Measurements from ENCODE around the gene SMDT1. TPM values are rescaled to one million over a fixed set of nuclear protein-coding genes. Genes with fewer than 3 reads are reported as not detected.
A peak's percentile ranks its signal among the peaks of the same experiment; 100 is the strongest.
"Not testable (repeated sequence)": the region's sequence is repeated elsewhere in the genome, so short reads cannot be mapped to it uniquely, and the experiment has no call there.

Gene SMDT1
- polyA plus RNA-seq, 2 of the 4 experiments (the other 2 are of a cell fraction): 25.3 to 27.1 TPM

DNA sequence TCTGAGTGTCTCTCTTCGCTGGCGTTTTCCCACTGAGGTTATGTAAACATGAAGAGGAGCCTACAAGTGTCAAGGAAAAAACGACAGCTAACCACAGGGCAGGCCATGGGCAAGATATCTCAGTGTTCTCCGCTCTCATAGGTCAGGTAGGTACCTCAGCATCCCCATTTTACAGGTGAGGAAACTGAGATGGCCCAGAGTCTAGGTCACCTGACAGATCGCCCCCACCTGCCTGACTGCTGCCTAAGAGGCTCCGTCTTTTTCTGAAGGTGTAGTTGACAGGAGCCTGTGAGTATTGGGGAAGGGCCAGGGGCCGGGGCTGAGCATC lies 11.9 kb downstream of the SMDT1 start:
- ATAC-seq (peak in 1 of 2 experiments; percentile 1; a peak in 1 of 6 replicates), DNase-seq (ENCODE audit: low read depth in 1 of 2, low spot score in 1 of 2) (no peak)
- WGBS (ENCODE audit: missing lambda C conversion rate): 41% methylated on average over 7 of the region's 7 CpGs

DNA sequence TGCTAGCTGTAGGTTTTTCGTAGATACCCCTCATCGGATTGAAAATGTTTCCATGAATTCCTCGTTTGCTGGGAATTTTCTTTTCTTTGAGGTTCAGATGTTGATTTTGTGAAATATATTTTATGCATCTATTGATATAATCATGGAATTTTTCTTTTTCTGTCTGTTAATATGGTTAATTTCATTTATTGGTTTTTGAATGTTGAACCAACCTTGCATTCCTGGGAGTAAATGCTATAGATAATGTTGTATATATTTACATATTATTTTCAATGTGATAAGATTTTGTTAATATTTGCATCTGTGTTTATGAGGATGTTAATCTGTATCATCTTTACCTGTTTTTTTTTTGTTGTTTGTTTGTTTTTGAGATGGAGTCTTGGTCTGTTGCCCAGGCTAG lies 21.7 kb downstream of the SMDT1 start:
- Histone ChIP-seq H3K4me2 (no peak overlapping the region), H3K4me3 (no peak overlapping the region), H3K27ac (no peak overlapping the region), H3K9me3 (peaks cover 22% of the 10 kb centered on the region; the same call in 2 of the 3 replicates), H3K4me1 (no peaks in the 10 kb centered on the region)
- WGBS (ENCODE audit: missing lambda C conversion rate): 63% methylated on average over 3 of the region's 3 CpGs
- DNase-seq (ENCODE audit: low read depth in 1 of 2, low spot score in 1 of 2) (no peak), FAIRE-seq (no peak), ATAC-seq (no peak)
- TF ChIP-seq FOSB (CRISPR knock-in tag; IDR thresholded peaks at IDR 0.05) (no peak), CHD2 (IDR thresholded peaks at IDR 0.05; ENCODE audit: low read length, partially characterized antibody) (no peak), NPAS2 (CRISPR knock-in tag; IDR thresholded peaks at IDR 0.05; ENCODE audit: borderline replicate concordance) (no peak), POLR2A (IDR thresholded peaks at IDR 0.05; ENCODE audit: low read length) (no peak), JUN (IDR thresholded peaks at IDR 0.05) (no peak), KDM5A (IDR thresholded peaks at IDR 0.05) (no peak), CHD4 (IDR thresholded peaks at IDR 0.05; ENCODE audit: borderline replicate concordance) (no peak), ESRRA (IDR thresholded peaks at IDR 0.05; ENCODE audit: borderline replicate concordance, low read length) (no peak), NR3C1 (IDR thresholded peaks at IDR 0.05) (no peak)
- TF ChIP-seq, protein P1, sequence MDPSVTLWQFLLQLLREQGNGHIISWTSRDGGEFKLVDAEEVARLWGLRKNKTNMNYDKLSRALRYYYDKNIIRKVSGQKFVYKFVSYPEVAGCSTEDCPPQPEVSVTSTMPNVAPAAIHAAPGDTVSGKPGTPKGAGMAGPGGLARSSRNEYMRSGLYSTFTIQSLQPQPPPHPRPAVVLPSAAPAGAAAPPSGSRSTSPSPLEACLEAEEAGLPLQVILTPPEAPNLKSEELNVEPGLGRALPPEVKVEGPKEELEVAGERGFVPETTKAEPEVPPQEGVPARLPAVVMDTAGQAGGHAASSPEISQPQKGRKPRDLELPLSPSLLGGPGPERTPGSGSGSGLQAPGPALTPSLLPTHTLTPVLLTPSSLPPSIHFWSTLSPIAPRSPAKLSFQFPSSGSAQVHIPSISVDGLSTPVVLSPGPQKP (IDR thresholded peaks at IDR 0.05; ENCODE audit: low read depth, low read length): no peak
- TF ChIP-seq, protein P2, sequence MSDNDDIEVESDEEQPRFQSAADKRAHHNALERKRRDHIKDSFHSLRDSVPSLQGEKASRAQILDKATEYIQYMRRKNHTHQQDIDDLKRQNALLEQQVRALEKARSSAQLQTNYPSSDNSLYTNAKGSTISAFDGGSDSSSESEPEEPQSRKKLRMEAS (IDR thresholded peaks at IDR 0.05): no peak
- TF ChIP-seq, protein P3, sequence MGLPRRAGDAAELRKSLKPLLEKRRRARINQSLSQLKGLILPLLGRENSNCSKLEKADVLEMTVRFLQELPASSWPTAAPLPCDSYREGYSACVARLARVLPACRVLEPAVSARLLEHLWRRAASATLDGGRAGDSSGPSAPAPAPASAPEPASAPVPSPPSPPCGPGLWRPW (IDR thresholded peaks at IDR 0.05): no peak
- TF ChIP-seq, protein P4, sequence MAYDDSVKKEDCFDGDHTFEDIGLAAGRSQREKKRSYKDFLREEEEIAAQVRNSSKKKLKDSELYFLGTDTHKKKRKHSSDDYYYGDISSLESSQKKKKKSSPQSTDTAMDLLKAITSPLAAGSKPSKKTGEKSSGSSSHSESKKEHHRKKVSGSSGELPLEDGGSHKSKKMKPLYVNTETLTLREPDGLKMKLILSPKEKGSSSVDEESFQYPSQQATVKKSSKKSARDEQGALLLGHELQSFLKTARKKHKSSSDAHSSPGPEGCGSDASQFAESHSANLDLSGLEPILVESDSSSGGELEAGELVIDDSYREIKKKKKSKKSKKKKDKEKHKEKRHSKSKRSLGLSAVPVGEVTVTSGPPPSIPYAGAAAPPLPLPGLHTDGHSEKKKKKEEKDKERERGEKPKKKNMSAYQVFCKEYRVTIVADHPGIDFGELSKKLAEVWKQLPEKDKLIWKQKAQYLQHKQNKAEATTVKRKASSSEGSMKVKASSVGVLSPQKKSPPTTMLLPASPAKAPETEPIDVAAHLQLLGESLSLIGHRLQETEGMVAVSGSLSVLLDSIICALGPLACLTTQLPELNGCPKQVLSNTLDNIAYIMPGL (CRISPR knock-in tag; IDR thresholded peaks at IDR 0.05; ENCODE audit: borderline replicate concordance): no peak
- TF ChIP-seq, protein P5, sequence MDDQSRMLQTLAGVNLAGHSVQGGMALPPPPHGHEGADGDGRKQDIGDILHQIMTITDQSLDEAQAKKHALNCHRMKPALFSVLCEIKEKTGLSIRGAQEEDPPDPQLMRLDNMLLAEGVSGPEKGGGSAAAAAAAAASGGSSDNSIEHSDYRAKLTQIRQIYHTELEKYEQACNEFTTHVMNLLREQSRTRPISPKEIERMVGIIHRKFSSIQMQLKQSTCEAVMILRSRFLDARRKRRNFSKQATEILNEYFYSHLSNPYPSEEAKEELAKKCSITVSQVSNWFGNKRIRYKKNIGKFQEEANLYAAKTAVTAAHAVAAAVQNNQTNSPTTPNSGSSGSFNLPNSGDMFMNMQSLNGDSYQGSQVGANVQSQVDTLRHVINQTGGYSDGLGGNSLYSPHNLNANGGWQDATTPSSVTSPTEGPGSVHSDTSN (IDR thresholded peaks at IDR 0.05): no peak
- POLR2A ChIA-PET: no interaction called here
- CTCF ChIA-PET: interaction anchor here (0.6 kb wide), 1 partner anchor 144 kb away, joined by 3 read pairs; no protein-coding TSS in a partner anchor

More for the DNA sequence above, 11.9 kb downstream of the SMDT1 start:
- peak overlapping the region; percentile 72 to 89 for H3K27ac ChIP-seq
- peak overlapping the region; percentile 56 for H3K4me3 ChIP-seq
- H3K9me3 ChIP-seq: peaks cover 7% of the 10 kb centered on the region; the same call in 1 of the 3 replicates
- FAIRE-seq: no peak
- CTCF ChIA-PET: interaction anchor here (0.7 to 2.9 kb wide), 29 partner anchors 11 to 458 kb away, joined by 3 to 32 read pairs (median 4); partner anchors contain the start of gene SMDT1
- POLR2A ChIA-PET: interaction anchor here (1.3 to 2.4 kb wide), 3 partner anchors 12 to 93 kb away, joined by 3 to 18 read pairs (median 4); partner anchors contain the start of genes SMDT1 and WBP2NL
- TF ChIP-seq, protein P2 (IDR thresholded peaks at IDR 0.05): no peak
- TF ChIP-seq RCOR1 (IDR thresholded peaks at IDR 0.05; ENCODE audit: low read depth, low read length): no peak
- peak overlapping the region; percentile 97 for H3K4me2 ChIP-seq
- H3K4me1 ChIP-seq: peaks cover 4% of the 10 kb centered on the region; the same call in 1 of the 3 replicates

DNA sequence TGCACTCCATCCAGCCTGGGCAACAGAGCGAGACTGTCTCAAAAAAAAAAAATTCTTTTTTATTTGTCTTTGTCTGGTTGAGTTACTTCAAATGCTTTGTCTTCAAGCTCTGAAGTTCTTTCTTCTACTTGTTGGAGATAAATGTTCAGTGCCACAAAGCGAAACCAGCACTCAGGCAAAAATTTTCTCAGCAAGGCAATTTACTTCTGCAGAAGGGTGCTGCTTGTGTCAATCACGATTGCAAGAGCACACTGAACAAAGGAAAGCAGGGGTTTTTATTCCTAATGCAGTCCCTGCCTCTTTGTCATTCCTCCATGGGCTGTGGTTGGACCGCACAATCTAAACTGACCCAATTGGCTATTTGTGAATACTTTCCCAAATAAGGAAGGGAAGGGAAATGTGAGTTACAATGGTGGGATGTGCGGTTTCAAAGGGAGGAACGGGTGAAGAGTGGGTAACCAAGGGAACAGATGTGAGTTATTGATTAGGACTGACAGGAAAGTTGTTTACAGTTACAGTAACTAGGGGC lies 24.9 kb downstream of the SMDT1 start:
- ATAC-seq; H3K4me2 ChIP-seq; FAIRE-seq; H3K27ac ChIP-seq; DNase-seq (ENCODE audit: low read depth in 1 of 2, low spot score in 1 of 2); H3K4me1 ChIP-seq; H3K4me3 ChIP-seq; POLR2A ChIA-PET: not testable (repeated sequence)
- CTCF ChIA-PET: interaction anchor here (0.9 to 1.4 kb wide), 2 partner anchors 14 to 64 kb away, joined by 3 to 5 read pairs; partner anchors contain the start of gene NDUFA6
- peaks cover 22% of the 10 kb centered on the region; the same call in 2 of the 3 replicates for H3K9me3 ChIP-seq
- WGBS (ENCODE audit: missing lambda C conversion rate): 56% methylated on average over 6 of the region's 6 CpGs
